Measurements from ENCODE around the gene MID1. TPM values are rescaled to one million over a fixed set of nuclear protein-coding genes. Genes with fewer than 3 reads are reported as not detected.

The MID1 gene
- total and polyA plus RNA-seq, 9 of the 15 experiments (the other 6 are each of a cell fraction or from before 2014, with no cell fraction given) = 0.07 to 0.54 (median 0.33) TPM

- TF ChIP-seq ZNF518B (CRISPR knock-in tag; IDR thresholded peaks at IDR 0.05) = no peak
Observed at GRCh38 chrX:10630320-10630719, 9.9 kb upstream of the MID1 start (continued).

DNA sequence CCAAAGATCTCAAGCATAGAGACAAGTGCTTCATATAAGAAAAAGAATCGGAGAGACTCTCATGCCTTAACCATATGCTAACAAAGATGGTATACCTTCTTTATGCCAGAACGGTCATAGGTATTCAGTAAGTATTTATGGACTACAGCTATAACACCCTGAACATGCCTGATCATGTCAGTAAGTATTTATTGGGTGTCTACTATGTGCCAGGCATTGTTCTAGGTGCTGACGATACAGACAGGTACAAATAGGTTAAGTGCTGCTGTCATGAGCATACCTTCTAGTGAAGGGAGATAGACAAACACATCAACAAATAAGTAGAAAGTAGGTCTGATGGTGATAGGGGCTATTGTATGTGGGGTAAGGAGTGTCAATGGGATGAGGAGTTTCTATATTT, 9.5 kb upstream of the MID1 start:
- ChIA-PET CTCF (ENCODE audit: low intra/inter-chr PET ratio) (no interaction called here), POLR2A (no interaction called here)
- 0% methylated on average over 3 of the region's 3 CpGs for WGBS (ENCODE audit: insufficient coverage, low coverage, missing lambda C conversion rate)
- H3K9me3 ChIP-seq (replicated peaks; ENCODE audit: control insufficient read depth, insufficient read depth, low read depth, low read length) = no peaks in the 10 kb centered on the region
- H3K36me3 ChIP-seq (ENCODE audit: control insufficient read depth, insufficient read depth, low read length) = no peaks in the 10 kb centered on the region
- H3K4me1 ChIP-seq (replicated peaks in 1 of 2; ENCODE audit: control insufficient read depth in 2 of 2, insufficient read depth in 2 of 2, low read length in 2 of 2) = no peaks in the 10 kb centered on the region
- no peaks in the 10 kb centered on the region for H4K20me1 ChIP-seq (replicated peaks; ENCODE audit: control insufficient read depth, insufficient read depth, low read length)
- no peak overlapping the region for H3K4me2 ChIP-seq (ENCODE audit: insufficient read depth, low read length)
- intact Hi-C loops (cut with micrococcal nuclease) (loop anchor here (10.0 kb wide), 1 partner anchor 495 kb away; no protein-coding TSS in a partner anchor), in situ Hi-C loops (cut with MboI) (no loop called here)
- ATAC-seq (no peak), DNase-seq (ENCODE audit: extremely low read depth in 1 of 4, low spot score in 3 of 4) (no peak), FAIRE-seq (no peak)
- no peaks in the 10 kb centered on the region for H3K27me3 ChIP-seq (ENCODE audit: control insufficient read depth in 2 of 2, insufficient read depth in 2 of 2, low read length in 2 of 2)
- TF ChIP-seq RBM14 (IDR thresholded peaks at IDR 0.05; ENCODE audit: borderline replicate concordance, insufficient read depth, low read depth, low read length) (no peak), TRIM24 (IDR thresholded peaks at IDR 0.05) (no peak)
- H3K9me1 ChIP-seq (ENCODE audit: control insufficient read depth, insufficient read depth, low read length) = no peaks in the 10 kb centered on the region
- no peak overlapping the region for H3K4me3 ChIP-seq
- BruUV-seq (replicated peaks) = no TSS peak
- H3K79me2 ChIP-seq (ENCODE audit: control insufficient read depth, insufficient read depth, low read length) = no peaks in the 10 kb centered on the region
- H3K9ac ChIP-seq (ENCODE audit: insufficient read depth in 1 of 2, low read depth in 2 of 2, low read length in 2 of 2) = no peak overlapping the region
- H3K27ac ChIP-seq (ENCODE audit: extremely low read depth, low read depth, low read length) = no peak overlapping the region
- H2AFZ ChIP-seq (ENCODE audit: low read depth, low read length) = no peak overlapping the region
